GM19397 (cell line): ENCODE results near the gene PGAP6.
"Not testable (repeated sequence)": the region's sequence is repeated elsewhere in the genome, so short reads cannot be mapped to it uniquely, and the experiment has no call there.

Source experiments
- ATAC-seq: cut with Tn5 transposase; IDR thresholded peaks from one replicate; pipeline ENCODE4 v1.9.1; 2021; ENCODE audit warnings: mild to moderate bottlenecking, moderate library complexity; ENCODE audit not compliant: unreplicated experiment

Gene PGAP6

DNA sequence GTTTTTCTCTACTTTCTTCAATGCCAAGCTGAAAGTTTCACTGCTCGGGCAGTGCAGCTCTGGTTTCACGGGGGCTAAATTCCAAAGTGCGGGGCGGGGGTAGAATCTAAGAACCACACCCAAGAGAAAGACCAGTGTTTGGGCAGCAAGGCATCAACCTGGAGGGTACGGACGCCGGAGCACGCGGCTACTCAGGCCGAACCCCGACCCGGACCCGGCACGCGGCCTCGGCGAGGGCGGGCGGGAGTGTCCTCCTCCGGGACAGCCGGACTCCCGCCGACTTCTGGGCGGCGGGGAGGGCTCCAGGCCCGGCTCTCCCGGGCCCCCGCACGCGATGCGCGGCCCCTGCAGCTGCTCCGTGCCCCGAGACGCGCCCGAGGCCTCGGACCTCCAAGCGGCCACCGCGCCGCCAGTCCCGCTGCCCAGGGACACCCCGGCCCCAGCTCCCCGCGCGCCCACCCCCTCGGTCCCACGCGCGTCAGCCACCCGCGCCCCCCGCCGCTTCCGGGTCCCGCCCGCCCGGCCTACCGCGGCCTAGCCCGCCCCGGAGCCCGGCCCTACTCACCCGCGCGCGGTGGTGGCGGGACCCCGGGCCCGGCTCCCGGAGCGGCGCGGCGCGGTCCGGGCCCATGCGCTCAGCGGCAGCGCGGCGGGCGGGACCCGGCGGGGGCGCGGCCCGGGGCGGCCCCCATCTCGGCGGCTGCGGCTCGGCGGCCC is 29.8 kb downstream of the PGAP6 start:
- ATAC-seq = peak; percentile 10

DNA sequence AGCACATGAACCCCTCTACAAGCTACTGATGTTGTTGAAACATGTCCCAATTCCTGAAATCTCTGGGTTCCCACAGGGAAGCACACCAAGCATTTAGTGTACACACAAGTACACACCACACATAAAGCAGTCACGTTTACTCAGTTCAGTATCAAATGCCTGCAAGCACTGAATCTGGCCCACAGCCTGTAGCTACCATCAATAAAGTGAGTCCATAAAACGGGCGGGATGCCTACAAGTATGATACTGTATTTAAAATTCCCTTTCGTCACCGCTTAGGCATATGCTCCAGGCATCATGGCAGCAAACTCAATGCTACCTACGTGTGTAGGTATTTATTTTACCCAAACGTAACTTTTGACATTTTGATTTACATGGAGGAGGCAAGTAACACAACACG is 31.6 kb downstream of the PGAP6 start:
- no peak for ATAC-seq

GRCh38 chr16:349211-349610 is 32.6 kb downstream of the PGAP6 start:
- no peak for ATAC-seq

DNA sequence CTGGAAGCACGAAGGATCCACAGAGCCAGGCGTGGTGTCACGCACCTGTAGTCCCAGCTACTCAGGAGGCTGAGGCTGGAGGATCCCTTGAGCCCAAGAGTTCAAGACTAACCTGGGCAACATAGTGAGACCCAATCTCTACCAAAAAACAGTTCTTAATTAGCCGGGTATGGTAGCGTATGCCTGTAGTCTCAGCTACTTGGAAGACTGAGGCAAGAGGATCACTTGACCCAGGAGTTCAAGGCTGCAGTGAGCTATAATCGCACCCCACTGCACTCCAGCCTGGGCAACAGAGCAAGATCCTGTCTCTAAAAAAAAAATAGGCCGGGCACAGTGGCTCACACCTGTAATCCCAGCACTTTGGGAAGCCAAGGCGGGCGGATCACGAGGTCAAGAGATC is 33.3 kb downstream of the PGAP6 start:
- ATAC-seq = not testable (repeated sequence)

GRCh38 chr16:347203-347602 is 34.6 kb downstream of the PGAP6 start:
- no peak for ATAC-seq

DNA sequence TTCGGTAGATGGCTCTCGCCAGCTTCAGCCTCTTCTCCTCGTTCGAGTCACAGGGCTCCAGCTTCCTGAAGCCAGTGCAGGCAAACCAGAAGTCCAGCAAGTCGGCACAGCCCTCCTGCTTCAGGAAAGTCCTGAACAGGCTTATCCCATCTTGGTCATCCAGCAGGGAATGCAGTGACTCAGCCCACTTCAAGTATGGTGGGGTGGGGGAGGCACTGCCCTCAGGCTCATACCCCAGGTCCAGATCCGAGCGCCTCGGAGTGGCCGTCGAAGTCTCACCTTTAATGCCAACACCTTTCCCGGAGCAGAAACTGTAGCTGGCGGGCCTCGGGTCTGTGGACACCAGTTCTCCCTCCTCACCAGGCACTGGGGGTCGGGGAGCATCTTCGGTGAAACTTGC is 35.2 kb downstream of the PGAP6 start:
- no peak for ATAC-seq

- no peak for ATAC-seq
These were observed 36.0 kb downstream of the PGAP6 start for GRCh38 chr16:345772-346171.

- ATAC-seq = no peak
These were observed 39.1 kb downstream of the PGAP6 start for GRCh38 chr16:342455-343213.

DNA sequence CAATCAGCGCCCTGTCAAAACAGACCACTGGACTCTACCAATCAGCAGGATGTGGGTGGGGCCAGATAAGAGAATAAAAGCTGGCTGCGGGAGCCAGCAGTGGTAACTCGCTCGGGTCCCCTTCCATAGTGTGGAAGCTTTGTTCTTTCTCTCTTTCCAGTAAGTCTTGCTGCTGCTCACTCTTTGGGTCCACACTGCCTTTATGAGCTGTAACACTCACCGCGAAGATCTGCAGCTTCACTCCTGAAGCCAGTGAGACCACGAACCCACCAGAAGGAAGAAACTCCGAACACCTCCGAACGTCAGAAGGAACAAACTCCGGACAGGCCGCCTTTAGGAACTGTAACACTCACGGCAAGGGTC is 39.8 kb downstream of the PGAP6 start:
- not testable (repeated sequence) for ATAC-seq

GRCh38 chr16:341095-341973 is 40.4 kb downstream of the PGAP6 start:
- ATAC-seq = not testable (repeated sequence)

- no peak for ATAC-seq
These were observed 41.2 kb downstream of the PGAP6 start for GRCh38 chr16:340370-341091.

GRCh38 chr16:339680-340079 is 42.1 kb downstream of the PGAP6 start:
- ATAC-seq = no peak

DNA sequence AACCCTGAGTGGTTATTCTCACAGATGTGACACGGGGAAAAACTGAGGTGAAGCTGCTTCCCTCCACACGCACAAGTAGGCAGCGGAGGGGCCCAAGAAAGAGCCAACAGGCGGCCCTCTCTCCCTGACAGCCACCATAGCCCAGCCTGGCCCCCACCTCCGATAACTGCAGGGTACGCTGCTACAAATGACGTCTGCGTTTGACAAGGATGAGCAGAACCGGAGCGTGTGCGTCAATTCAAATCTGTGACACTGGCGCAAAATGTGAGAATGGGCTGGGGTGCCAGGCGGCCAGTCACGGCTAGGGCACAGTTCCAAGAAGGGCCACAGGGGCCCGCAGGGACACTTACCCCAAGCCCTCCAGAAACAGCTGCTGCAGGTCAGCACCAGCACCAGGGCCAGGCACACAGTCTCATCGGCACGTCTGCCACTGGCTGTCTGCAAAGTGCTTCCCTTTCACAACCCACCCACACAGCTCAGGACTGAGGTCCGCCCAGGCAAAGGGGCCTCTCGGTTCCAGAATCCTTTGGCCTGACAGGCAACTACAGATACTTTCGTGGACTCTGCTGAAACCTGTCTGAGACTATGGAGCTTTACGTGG is 43.7 kb downstream of the PGAP6 start:
- no peak for ATAC-seq

GRCh38 chr16:337437-337836 is 44.3 kb downstream of the PGAP6 start:
- no peak for ATAC-seq

DNA sequence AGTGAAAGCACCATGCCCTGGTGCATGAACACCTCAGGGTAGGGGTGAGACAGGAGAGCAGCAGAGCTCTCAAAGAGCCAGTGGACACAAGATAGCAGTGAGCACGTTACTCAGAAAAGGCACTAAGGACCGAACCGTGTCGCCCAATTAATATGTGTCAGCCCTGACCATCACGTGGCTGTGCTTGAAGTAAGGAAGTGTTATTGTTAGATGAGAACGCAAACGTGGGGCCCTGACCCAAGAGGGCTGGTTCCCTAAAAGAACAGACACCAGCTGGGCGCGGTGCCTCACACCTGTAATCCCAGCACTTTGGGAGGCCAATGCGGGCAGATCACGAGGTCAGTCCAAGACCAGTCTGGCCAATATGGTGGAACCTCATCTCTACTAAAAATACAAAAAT is 45.5 kb downstream of the PGAP6 start:
- no peak for ATAC-seq

GRCh38 chr16:334861-335632 is 46.7 kb downstream of the PGAP6 start:
- not testable (repeated sequence) for ATAC-seq

GRCh38 chr16:334164-334832 is 47.5 kb downstream of the PGAP6 start:
- not testable (repeated sequence) for ATAC-seq

- ATAC-seq = no peak
These were observed 48.2 kb downstream of the PGAP6 start for GRCh38 chr16:333406-334094.
